Measurements from ENCODE around the gene ZFAND3.
"Not testable (repeated sequence)": the region's sequence is repeated elsewhere in the genome, so short reads cannot be mapped to it uniquely, and the experiment has no call there.

ZFAND3 gene

GRCh38 chr6:37872373-37872745 lies 52.8 kb downstream of the ZFAND3 start:
- Histone ChIP-seq H3K27me3 (ENCODE audit: control insufficient read depth, insufficient read depth, low read length) (no peaks in the 10 kb centered on the region), H3K4me1 (ENCODE audit: control insufficient read depth, low read depth, low read length) (peaks cover 22% of the 10 kb centered on the region), H3K27ac (ENCODE audit: low read length) (no peak overlapping the region), H3K9me3 (ENCODE audit: control insufficient read depth, low read depth, low read length) (no peaks in the 10 kb centered on the region), H3K4me3 (ENCODE audit: low read length) (no peak overlapping the region), H3K36me3 (ENCODE audit: control insufficient read depth, low read depth, low read length) (no peaks in the 10 kb centered on the region), H3K9ac (ENCODE audit: low read length) (no peak overlapping the region)

- H3K9me3 ChIP-seq (ENCODE audit: control insufficient read depth, low read depth, low read length) = no peaks in the 10 kb centered on the region
- H3K27ac ChIP-seq (ENCODE audit: low read length) = no peak overlapping the region
- no peak overlapping the region for H3K4me3 ChIP-seq (ENCODE audit: low read length)
- H3K4me1 ChIP-seq (ENCODE audit: control insufficient read depth, low read depth, low read length) = peaks cover 3% of the 10 kb centered on the region
- H3K27me3 ChIP-seq (ENCODE audit: control insufficient read depth, insufficient read depth, low read length) = no peaks in the 10 kb centered on the region
- no peaks in the 10 kb centered on the region for H3K36me3 ChIP-seq (ENCODE audit: control insufficient read depth, low read depth, low read length)
- H3K9ac ChIP-seq (ENCODE audit: low read length) = no peak overlapping the region
Measured at GRCh38 chr6:37874726-37875125, 55.2 kb downstream of the ZFAND3 start.

GRCh38 chr6:37875561-37876309 lies 56.2 kb downstream of the ZFAND3 start:
- Histone ChIP-seq H3K27me3 (ENCODE audit: control insufficient read depth, insufficient read depth, low read length) (no peaks in the 10 kb centered on the region), H3K36me3 (ENCODE audit: control insufficient read depth, low read depth, low read length) (no peaks in the 10 kb centered on the region), H3K4me1 (ENCODE audit: control insufficient read depth, low read depth, low read length) (peaks cover 10% of the 10 kb centered on the region), H3K27ac (ENCODE audit: low read length) (no peak overlapping the region), H3K4me3 (ENCODE audit: low read length) (no peak overlapping the region), H3K9ac (ENCODE audit: low read length) (no peak overlapping the region), H3K9me3 (ENCODE audit: control insufficient read depth, low read depth, low read length) (no peaks in the 10 kb centered on the region)

GRCh38 chr6:37876843-37877242 lies 57.3 kb downstream of the ZFAND3 start:
- peaks cover 14% of the 10 kb centered on the region for H3K4me1 ChIP-seq (ENCODE audit: control insufficient read depth, low read depth, low read length)

GRCh38 chr6:37877373-37878149 lies 58.0 kb downstream of the ZFAND3 start:
- Histone ChIP-seq H3K27ac (ENCODE audit: low read length) (no peak overlapping the region), H3K4me3 (ENCODE audit: low read length) (no peak overlapping the region), H3K36me3 (ENCODE audit: control insufficient read depth, low read depth, low read length) (no peaks in the 10 kb centered on the region), H3K4me1 (ENCODE audit: control insufficient read depth, low read depth, low read length) (peaks cover 21% of the 10 kb centered on the region), H3K9ac (ENCODE audit: low read length) (no peak overlapping the region), H3K9me3 (ENCODE audit: control insufficient read depth, low read depth, low read length) (no peaks in the 10 kb centered on the region), H3K27me3 (ENCODE audit: control insufficient read depth, insufficient read depth, low read length) (no peaks in the 10 kb centered on the region)

More at GRCh38 chr6:37876843-37877242, 57.3 kb downstream of the ZFAND3 start:
- H3K27ac ChIP-seq (ENCODE audit: low read length) = no peak overlapping the region
- H3K9me3 ChIP-seq (ENCODE audit: control insufficient read depth, low read depth, low read length) = no peaks in the 10 kb centered on the region
- H3K4me3 ChIP-seq (ENCODE audit: low read length) = no peak overlapping the region
- no peak overlapping the region for H3K9ac ChIP-seq (ENCODE audit: low read length)
- H3K36me3 ChIP-seq (ENCODE audit: control insufficient read depth, low read depth, low read length) = no peaks in the 10 kb centered on the region
- no peaks in the 10 kb centered on the region for H3K27me3 ChIP-seq (ENCODE audit: control insufficient read depth, insufficient read depth, low read length)

- H3K9me3 ChIP-seq (ENCODE audit: control insufficient read depth, low read depth, low read length) = no peaks in the 10 kb centered on the region
- H3K9ac ChIP-seq (ENCODE audit: low read length) = no peak overlapping the region
- H3K27ac ChIP-seq (ENCODE audit: low read length) = no peak overlapping the region
- H3K4me1 ChIP-seq (ENCODE audit: control insufficient read depth, low read depth, low read length) = peaks cover 21% of the 10 kb centered on the region
- H3K27me3 ChIP-seq (ENCODE audit: control insufficient read depth, insufficient read depth, low read length) = no peaks in the 10 kb centered on the region
- H3K4me3 ChIP-seq (ENCODE audit: low read length) = no peak overlapping the region
- H3K36me3 ChIP-seq (ENCODE audit: control insufficient read depth, low read depth, low read length) = no peaks in the 10 kb centered on the region
Measured at GRCh38 chr6:37878150-37878710, 58.7 kb downstream of the ZFAND3 start.

- H3K36me3 ChIP-seq (ENCODE audit: control insufficient read depth, low read depth, low read length); H3K9ac ChIP-seq (ENCODE audit: low read length); H3K27me3 ChIP-seq (ENCODE audit: control insufficient read depth, insufficient read depth, low read length); H3K4me3 ChIP-seq (ENCODE audit: low read length); H3K9me3 ChIP-seq (ENCODE audit: control insufficient read depth, low read depth, low read length); H3K27ac ChIP-seq (ENCODE audit: low read length): not testable (repeated sequence)
- H3K4me1 ChIP-seq (ENCODE audit: control insufficient read depth, low read depth, low read length) = peaks cover 21% of the 10 kb centered on the region
Measured at GRCh38 chr6:37880602-37881001, 61.1 kb downstream of the ZFAND3 start.

GRCh38 chr6:37882292-37882691 lies 62.8 kb downstream of the ZFAND3 start:
- Histone ChIP-seq H3K27ac (ENCODE audit: low read length) (no peak overlapping the region), H3K4me3 (ENCODE audit: low read length) (no peak overlapping the region), H3K9ac (ENCODE audit: low read length) (no peak overlapping the region), H3K9me3 (ENCODE audit: control insufficient read depth, low read depth, low read length) (no peaks in the 10 kb centered on the region), H3K36me3 (ENCODE audit: control insufficient read depth, low read depth, low read length) (no peaks in the 10 kb centered on the region), H3K27me3 (ENCODE audit: control insufficient read depth, insufficient read depth, low read length) (no peaks in the 10 kb centered on the region), H3K4me1 (ENCODE audit: control insufficient read depth, low read depth, low read length) (peaks cover 21% of the 10 kb centered on the region)

- H3K36me3 ChIP-seq (ENCODE audit: control insufficient read depth, low read depth, low read length) = no peaks in the 10 kb centered on the region
- no peak overlapping the region for H3K27ac ChIP-seq (ENCODE audit: low read length)
- no peaks in the 10 kb centered on the region for H3K27me3 ChIP-seq (ENCODE audit: control insufficient read depth, insufficient read depth, low read length)
- H3K4me1 ChIP-seq (ENCODE audit: control insufficient read depth, low read depth, low read length) = peaks cover 21% of the 10 kb centered on the region
- H3K9me3 ChIP-seq (ENCODE audit: control insufficient read depth, low read depth, low read length) = no peaks in the 10 kb centered on the region
- no peak overlapping the region for H3K4me3 ChIP-seq (ENCODE audit: low read length)
- no peak overlapping the region for H3K9ac ChIP-seq (ENCODE audit: low read length)
Measured at GRCh38 chr6:37882724-37883413, 63.3 kb downstream of the ZFAND3 start.

GRCh38 chr6:37884548-37884947 lies 65.0 kb downstream of the ZFAND3 start:
- no peaks in the 10 kb centered on the region for H3K36me3 ChIP-seq (ENCODE audit: control insufficient read depth, low read depth, low read length)
- no peak overlapping the region for H3K9ac ChIP-seq (ENCODE audit: low read length)
- H3K4me3 ChIP-seq (ENCODE audit: low read length) = no peak overlapping the region
- H3K27ac ChIP-seq (ENCODE audit: low read length) = no peak overlapping the region
- H3K9me3 ChIP-seq (ENCODE audit: control insufficient read depth, low read depth, low read length) = no peaks in the 10 kb centered on the region
- no peaks in the 10 kb centered on the region for H3K27me3 ChIP-seq (ENCODE audit: control insufficient read depth, insufficient read depth, low read length)
- H3K4me1 ChIP-seq (ENCODE audit: control insufficient read depth, low read depth, low read length) = peaks cover 21% of the 10 kb centered on the region

- H3K4me1 ChIP-seq (ENCODE audit: control insufficient read depth, low read depth, low read length) = no peaks in the 10 kb centered on the region
- H3K27me3 ChIP-seq (ENCODE audit: control insufficient read depth, insufficient read depth, low read length) = no peaks in the 10 kb centered on the region
- no peak overlapping the region for H3K27ac ChIP-seq (ENCODE audit: low read length)
Measured at GRCh38 chr6:37889051-37889450, 69.5 kb downstream of the ZFAND3 start.

More at GRCh38 chr6:37889051-37889450, 69.5 kb downstream of the ZFAND3 start:
- H3K9me3 ChIP-seq (ENCODE audit: control insufficient read depth, low read depth, low read length) = no peaks in the 10 kb centered on the region
- H3K9ac ChIP-seq (ENCODE audit: low read length) = no peak overlapping the region
- H3K36me3 ChIP-seq (ENCODE audit: control insufficient read depth, low read depth, low read length) = no peaks in the 10 kb centered on the region
- H3K4me3 ChIP-seq (ENCODE audit: low read length) = no peak overlapping the region

All from iPS-18a (cell line).